ENCODE results near the gene MYL4. TPM values are rescaled to one million over a fixed set of nuclear protein-coding genes. Genes with fewer than 3 reads are reported as not detected.

MYL4 gene
- total and polyA plus RNA-seq, 2 of the 8 experiments (the other 6 are each of a cell fraction or from before 2014, with no cell fraction given), result 0.12 TPM; not detected in 1

DNA sequence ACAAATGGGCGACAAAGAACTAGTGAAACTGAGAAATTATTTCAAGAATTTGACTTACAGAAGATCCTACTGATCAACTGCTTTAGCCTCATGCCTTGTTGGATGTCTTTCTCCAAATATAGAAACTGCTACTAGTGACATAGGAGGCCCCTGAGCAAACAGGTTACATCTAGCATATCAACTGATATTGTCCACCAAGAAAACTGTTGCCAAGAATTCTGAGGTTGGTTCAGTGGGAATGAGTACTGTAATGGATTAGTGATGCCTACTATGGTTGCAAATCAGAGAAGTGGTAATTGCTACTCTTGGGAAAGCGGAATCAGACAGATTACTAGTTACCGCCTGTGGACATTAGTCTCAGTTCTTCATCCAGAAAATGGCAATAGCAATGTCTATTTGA lies 30.0 kb upstream of the MYL4 start:
- no peak overlapping the region for H3K4me2 ChIP-seq (ENCODE audit: insufficient read depth in 1 of 2, low read depth in 2 of 2, low read length in 2 of 2)
- no peak overlapping the region for H2BK15ac ChIP-seq (ENCODE audit: low read length)
- H3K9me3 ChIP-seq (ENCODE audit: insufficient read depth in 2 of 2, low read depth in 1 of 2, low read length in 1 of 2), result no peaks in the 10 kb centered on the region
- no peak overlapping the region for H2BK5ac ChIP-seq (ENCODE audit: low read depth, low read length)
- no peak overlapping the region for H3K4me3 ChIP-seq (ENCODE audit: extremely low read depth in 1 of 4, insufficient read depth in 2 of 4, low read depth in 3 of 4, low read length in 4 of 4)
- no peak overlapping the region for H2BK12ac ChIP-seq (ENCODE audit: low read depth, low read length)
- H3K79me1 ChIP-seq (ENCODE audit: low read depth, low read length), result no peaks in the 10 kb centered on the region
- WGBS, 2 experiments (ENCODE audit: extremely low coverage in 1 of 2, insufficient coverage in 1 of 2, insufficient read length in 1 of 2, insufficient replicate concordance in 2 of 2, low coverage in 1 of 2, low lambda C conversion rate in 2 of 2, missing lambda C conversion rate in 1 of 2), result 89% methylated on average over 3 of the region's 3 CpGs; no CpG with 5 or more reads in 1 of the 2 experiments
- no peak overlapping the region for H3K18ac ChIP-seq (ENCODE audit: extremely low read depth, low read length)
- H3K9ac ChIP-seq (replicated peaks in 1 of 4; ENCODE audit: extremely low read depth in 1 of 4, low read depth in 3 of 4, low read length in 3 of 4), result no peak overlapping the region
- H2BK20ac ChIP-seq (ENCODE audit: low read length), result no peak overlapping the region
- no peak overlapping the region for H3K56ac ChIP-seq (replicated peaks; ENCODE audit: insufficient read length, low read depth, low read length)
- no peak overlapping the region for H4K5ac ChIP-seq (ENCODE audit: insufficient read length, low read depth, low read length)
- no peak overlapping the region for H2BK120ac ChIP-seq (replicated peaks; ENCODE audit: low read depth, low read length)
- no peaks in the 10 kb centered on the region for H3K23me2 ChIP-seq (ENCODE audit: low read depth, low read length)
- no peak overlapping the region for H3K14ac ChIP-seq (ENCODE audit: insufficient read length)
- DNase-seq (ENCODE audit: low read depth in 1 of 2, low spot score in 2 of 2) (no peak), FAIRE-seq (no peak)
- H3K23ac ChIP-seq (ENCODE audit: insufficient read length), result no peak overlapping the region
- H2AK5ac ChIP-seq (ENCODE audit: low read depth, low read length), result no peak overlapping the region
- no peak overlapping the region for H2AFZ ChIP-seq (ENCODE audit: low read length)
- no peak overlapping the region for H4K91ac ChIP-seq (replicated peaks; ENCODE audit: insufficient read length, low read length)
- H3K36me3 ChIP-seq (ENCODE audit: control insufficient read depth in 2 of 4, insufficient read depth in 4 of 4, low read length in 3 of 4), result peaks cover 0 to 28% (median 1%) of the 10 kb centered on the region in 4 experiments; a peak in 4 of 8 replicates
- H3K27me3 ChIP-seq (replicated peaks in 1 of 4; ENCODE audit: control insufficient read depth in 3 of 4, extremely low read depth in 1 of 4, insufficient read depth in 3 of 4, low read length in 3 of 4), result no peaks in the 10 kb centered on the region
- peaks cover 6 to 7% of the 10 kb centered on the region in 2 experiments for H4K20me1 ChIP-seq (replicated peaks in 1 of 2; ENCODE audit: control insufficient read depth in 1 of 2, insufficient read depth in 2 of 2, low read length in 2 of 2)
- no peak overlapping the region for H3K27ac ChIP-seq (ENCODE audit: low read depth, low read length)
- H3K4me1 ChIP-seq (replicated peaks in 1 of 4; ENCODE audit: control insufficient read depth in 3 of 4, insufficient read depth in 4 of 4, low read length in 3 of 4), result peaks cover 0 to 2% (median 0%) of the 10 kb centered on the region in 4 experiments; a peak in 2 of 7 replicates
- ChIA-PET POLR2A (ENCODE audit: partially characterized antibody) (no interaction called here), CTCF (ENCODE audit: partially characterized antibody) (no interaction called here)
- no peak overlapping the region for H3K4ac ChIP-seq (replicated peaks; ENCODE audit: insufficient read length, low read depth, low read length)
- peaks cover 0 to 66% of the 10 kb centered on the region in 2 experiments; a peak in 2 of 4 replicates for H3K79me2 ChIP-seq (ENCODE audit: control insufficient read depth in 1 of 2, insufficient read depth in 2 of 2, low read length in 2 of 2)
- H4K8ac ChIP-seq (ENCODE audit: extremely low read depth, insufficient read depth, low read length), result no peak overlapping the region
- no peak for TF ChIP-seq GABPA (IDR thresholded peaks at IDR 0.05; ENCODE audit: borderline replicate concordance, insufficient read depth, low read length)
- TF ChIP-seq BRCA1 (IDR thresholded peaks at IDR 0.05; ENCODE audit: low read depth, low read length), result no peak
- no peak for TF ChIP-seq SP2 (IDR thresholded peaks at IDR 0.05; ENCODE audit: low read length)
- no peak for TF ChIP-seq CEBPB (IDR thresholded peaks at IDR 0.05; ENCODE audit: low read depth, low read length)
- no peak for TF ChIP-seq CREB1 (IDR thresholded peaks at IDR 0.05)
- TF ChIP-seq KDM4A (IDR thresholded peaks at IDR 0.05; ENCODE audit: low read depth, low read length, severe bottlenecking), result no peak
- TF ChIP-seq, protein P1, sequence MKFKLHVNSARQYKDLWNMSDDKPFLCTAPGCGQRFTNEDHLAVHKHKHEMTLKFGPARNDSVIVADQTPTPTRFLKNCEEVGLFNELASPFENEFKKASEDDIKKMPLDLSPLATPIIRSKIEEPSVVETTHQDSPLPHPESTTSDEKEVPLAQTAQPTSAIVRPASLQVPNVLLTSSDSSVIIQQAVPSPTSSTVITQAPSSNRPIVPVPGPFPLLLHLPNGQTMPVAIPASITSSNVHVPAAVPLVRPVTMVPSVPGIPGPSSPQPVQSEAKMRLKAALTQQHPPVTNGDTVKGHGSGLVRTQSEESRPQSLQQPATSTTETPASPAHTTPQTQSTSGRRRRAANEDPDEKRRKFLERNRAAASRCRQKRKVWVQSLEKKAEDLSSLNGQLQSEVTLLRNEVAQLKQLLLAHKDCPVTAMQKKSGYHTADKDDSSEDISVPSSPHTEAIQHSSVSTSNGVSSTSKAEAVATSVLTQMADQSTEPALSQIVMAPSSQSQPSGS (IDR thresholded peaks at IDR 0.05; ENCODE audit: low read length), result no peak
- TF ChIP-seq TEAD4 (IDR thresholded peaks at IDR 0.05; ENCODE audit: low read depth, low read length), result no peak
- TF ChIP-seq TAF7 (optimal IDR thresholded peaks at IDR 0.05; ENCODE audit: borderline replicate concordance, low read depth, low read length), result no peak
- TF ChIP-seq SUZ12 (IDR thresholded peaks at IDR 0.05; ENCODE audit: low read length), result no peak
- no peak for TF ChIP-seq YY1 (IDR thresholded peaks at IDR 0.05; ENCODE audit: low read depth, low read length)
- TF ChIP-seq TCF12 (IDR thresholded peaks at IDR 0.05; ENCODE audit: low read depth, low read length), result no peak
- no peak for TF ChIP-seq EZH2 (IDR thresholded peaks at IDR 0.05; ENCODE audit: low read depth, low read length, severe bottlenecking)
- TF ChIP-seq KDM5A (IDR thresholded peaks at IDR 0.05; ENCODE audit: low read length), result no peak
